ENCODE results near the gene GMCL2.
A peak's percentile ranks its signal among the peaks of the same experiment; 100 is the strongest.

The GMCL2 gene

GRCh38 chr5:178193251-178193809 lies 6.2 kb upstream of the GMCL2 start:
- H3K4me3 ChIP-seq (ENCODE audit: low read depth, low read length) = no peak overlapping the region
- DNase-seq (ENCODE audit: low read depth) = no peak

- DNase-seq (ENCODE audit: low read depth) = no peak
- H3K4me3 ChIP-seq (ENCODE audit: low read depth, low read length) = no peak overlapping the region
Measured at GRCh38 chr5:178192787-178193186, 5.6 kb upstream of the GMCL2 start.

GRCh38 chr5:178192244-178192643 lies 5.1 kb upstream of the GMCL2 start:
- H3K4me3 ChIP-seq (ENCODE audit: low read depth, low read length) = no peak overlapping the region
- no peak for DNase-seq (ENCODE audit: low read depth)

- no peak overlapping the region for H3K4me3 ChIP-seq (ENCODE audit: low read depth, low read length)
- no peak for DNase-seq (ENCODE audit: low read depth)
Measured at GRCh38 chr5:178191661-178192060, 4.5 kb upstream of the GMCL2 start.

- H3K4me3 ChIP-seq (ENCODE audit: low read depth, low read length) = no peak overlapping the region
- DNase-seq (ENCODE audit: low read depth) = no peak
Measured at GRCh38 chr5:178189433-178189832, 2.3 kb upstream of the GMCL2 start.

- no peak overlapping the region for H3K4me3 ChIP-seq (ENCODE audit: low read depth, low read length)
- DNase-seq (ENCODE audit: low read depth) = no peak
Measured at GRCh38 chr5:178186427-178186826, 744 bp downstream of the GMCL2 start.

- DNase-seq (ENCODE audit: low read depth) = no peak
- no peak overlapping the region for H3K4me3 ChIP-seq (ENCODE audit: low read depth, low read length)
Measured at GRCh38 chr5:178182158-178182876, 4.9 kb downstream of the GMCL2 start.

- no peak overlapping the region for H3K4me3 ChIP-seq (ENCODE audit: low read depth, low read length)
- DNase-seq (ENCODE audit: low read depth) = no peak
Measured at GRCh38 chr5:178180141-178180863, 6.9 kb downstream of the GMCL2 start.

GRCh38 chr5:178177569-178177968 lies 9.6 kb downstream of the GMCL2 start:
- DNase-seq (ENCODE audit: low read depth) = no peak
- no peak overlapping the region for H3K4me3 ChIP-seq (ENCODE audit: low read depth, low read length)

GRCh38 chr5:178176791-178177190 lies 10.4 kb downstream of the GMCL2 start:
- no peak for DNase-seq (ENCODE audit: low read depth)
- H3K4me3 ChIP-seq (ENCODE audit: low read depth, low read length) = no peak overlapping the region

- no peak for DNase-seq (ENCODE audit: low read depth)
Measured at GRCh38 chr5:178174456-178174855, 12.7 kb downstream of the GMCL2 start.

GRCh38 chr5:178170455-178170854 lies 16.7 kb downstream of the GMCL2 start:
- DNase-seq (ENCODE audit: low read depth) = no peak
- H3K4me3 ChIP-seq (ENCODE audit: low read depth, low read length) = no peak overlapping the region

More at GRCh38 chr5:178174456-178174855, 12.7 kb downstream of the GMCL2 start:
- no peak overlapping the region for H3K4me3 ChIP-seq (ENCODE audit: low read depth, low read length)

- no peak overlapping the region for H3K4me3 ChIP-seq (ENCODE audit: low read depth, low read length)
- DNase-seq (ENCODE audit: low read depth) = no peak
Measured at GRCh38 chr5:178165581-178165980, 21.6 kb downstream of the GMCL2 start.

GRCh38 chr5:178163772-178164735 lies 23.1 kb downstream of the GMCL2 start:
- DNase-seq (ENCODE audit: low read depth) = no peak
- peak overlapping the region; percentile 21 for H3K4me3 ChIP-seq (ENCODE audit: low read depth, low read length)

GRCh38 chr5:178162481-178162880 lies 24.7 kb downstream of the GMCL2 start:
- DNase-seq (ENCODE audit: low read depth) = no peak
- H3K4me3 ChIP-seq (ENCODE audit: low read depth, low read length) = no peak overlapping the region

- no peak overlapping the region for H3K4me3 ChIP-seq (ENCODE audit: low read depth, low read length)
- no peak for DNase-seq (ENCODE audit: low read depth)
Measured at GRCh38 chr5:178160176-178160575, 27.0 kb downstream of the GMCL2 start.

GRCh38 chr5:178155065-178155464 lies 32.1 kb downstream of the GMCL2 start:
- H3K4me3 ChIP-seq (ENCODE audit: low read depth, low read length) = no peak overlapping the region
- DNase-seq (ENCODE audit: low read depth) = no peak

- H3K4me3 ChIP-seq (ENCODE audit: low read depth, low read length) = peak within 1 kb of the TSS; percentile 58
Measured at GRCh38 chr5:178153530-178154340, 33.4 kb downstream of the GMCL2 start, which contains the start of gene NHP2. Gene NHP2 (minus strand): TSS chr5:178153885. CDS start chr5:178153817, 68 bp downstream.

More at GRCh38 chr5:178153530-178154340, 33.4 kb downstream of the GMCL2 start, which contains the start of gene NHP2:
- DNase-seq (ENCODE audit: low read depth) = peak; percentile 95
